PFSK-1 (cell line): ENCODE measurements around the gene AVPR1A.

Experiments used
- TAF1 ChIP-seq: IDR thresholded peaks from 2 replicates; pipeline ENCODE4 v1.6.1; 2012; ENCODE audit warnings: low read length, control low read depth, borderline replicate concordance; ENCODE audit not compliant: insufficient read depth
- TF ChIP-seq, protein P1 (sequence below), 2 experiments: IDR thresholded peaks; 2 replicates each; pipeline versions ENCODE4 v1.6.1 to v1.8.0; 2011 to 2012; ENCODE audit warnings: low read depth in 2 of 2, low read length in 2 of 2, control low read depth in 1 of 2, inconsistent platforms in 1 of 2, mild to moderate bottlenecking in 1 of 2, moderate library complexity in 1 of 2; ENCODE audit not compliant: insufficient read depth in 1 of 2

DNA sequence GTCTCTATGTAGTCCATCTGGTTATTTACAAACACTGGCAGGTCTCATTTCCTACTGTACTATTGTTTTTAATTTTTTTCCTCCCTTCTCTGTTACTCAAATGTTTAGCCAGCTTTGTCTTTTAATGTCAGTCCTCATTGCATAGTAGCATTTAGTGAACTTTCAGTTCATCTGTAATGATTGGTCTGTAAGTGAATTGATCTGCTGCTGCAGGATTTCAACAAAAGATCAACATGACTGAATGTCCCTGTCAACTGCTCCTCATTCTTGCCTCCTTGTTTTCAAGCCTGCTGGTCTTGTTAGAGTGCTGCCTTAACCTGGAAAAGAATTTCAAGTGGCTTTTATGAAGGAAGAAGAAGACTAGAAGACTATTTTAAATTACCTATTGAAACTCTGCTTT, 19.3 kb upstream of the AVPR1A start:
- no peak for TF ChIP-seq TAF1
- TF ChIP-seq, protein P1, sequence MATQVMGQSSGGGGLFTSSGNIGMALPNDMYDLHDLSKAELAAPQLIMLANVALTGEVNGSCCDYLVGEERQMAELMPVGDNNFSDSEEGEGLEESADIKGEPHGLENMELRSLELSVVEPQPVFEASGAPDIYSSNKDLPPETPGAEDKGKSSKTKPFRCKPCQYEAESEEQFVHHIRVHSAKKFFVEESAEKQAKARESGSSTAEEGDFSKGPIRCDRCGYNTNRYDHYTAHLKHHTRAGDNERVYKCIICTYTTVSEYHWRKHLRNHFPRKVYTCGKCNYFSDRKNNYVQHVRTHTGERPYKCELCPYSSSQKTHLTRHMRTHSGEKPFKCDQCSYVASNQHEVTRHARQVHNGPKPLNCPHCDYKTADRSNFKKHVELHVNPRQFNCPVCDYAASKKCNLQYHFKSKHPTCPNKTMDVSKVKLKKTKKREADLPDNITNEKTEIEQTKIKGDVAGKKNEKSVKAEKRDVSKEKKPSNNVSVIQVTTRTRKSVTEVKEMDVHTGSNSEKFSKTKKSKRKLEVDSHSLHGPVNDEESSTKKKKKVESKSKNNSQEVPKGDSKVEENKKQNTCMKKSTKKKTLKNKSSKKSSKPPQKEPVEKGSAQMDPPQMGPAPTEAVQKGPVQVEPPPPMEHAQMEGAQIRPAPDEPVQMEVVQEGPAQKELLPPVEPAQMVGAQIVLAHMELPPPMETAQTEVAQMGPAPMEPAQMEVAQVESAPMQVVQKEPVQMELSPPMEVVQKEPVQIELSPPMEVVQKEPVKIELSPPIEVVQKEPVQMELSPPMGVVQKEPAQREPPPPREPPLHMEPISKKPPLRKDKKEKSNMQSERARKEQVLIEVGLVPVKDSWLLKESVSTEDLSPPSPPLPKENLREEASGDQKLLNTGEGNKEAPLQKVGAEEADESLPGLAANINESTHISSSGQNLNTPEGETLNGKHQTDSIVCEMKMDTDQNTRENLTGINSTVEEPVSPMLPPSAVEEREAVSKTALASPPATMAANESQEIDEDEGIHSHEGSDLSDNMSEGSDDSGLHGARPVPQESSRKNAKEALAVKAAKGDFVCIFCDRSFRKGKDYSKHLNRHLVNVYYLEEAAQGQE (IDR thresholded peaks at IDR 0.05; ENCODE audit: insufficient read depth in 1 of 2, low read depth in 2 of 2, low read length in 2 of 2): no peak
